NCI-H2107 (cell line): ENCODE measurements around the gene RTN1.
A peak's percentile ranks its signal among the peaks of the same experiment; 100 is the strongest.

Experiments
- DNase-seq: peaks from one replicate; lab custom pipeline; 2025; lab: John Stamatoyannopoulos, UW

Gene RTN1

DNA sequence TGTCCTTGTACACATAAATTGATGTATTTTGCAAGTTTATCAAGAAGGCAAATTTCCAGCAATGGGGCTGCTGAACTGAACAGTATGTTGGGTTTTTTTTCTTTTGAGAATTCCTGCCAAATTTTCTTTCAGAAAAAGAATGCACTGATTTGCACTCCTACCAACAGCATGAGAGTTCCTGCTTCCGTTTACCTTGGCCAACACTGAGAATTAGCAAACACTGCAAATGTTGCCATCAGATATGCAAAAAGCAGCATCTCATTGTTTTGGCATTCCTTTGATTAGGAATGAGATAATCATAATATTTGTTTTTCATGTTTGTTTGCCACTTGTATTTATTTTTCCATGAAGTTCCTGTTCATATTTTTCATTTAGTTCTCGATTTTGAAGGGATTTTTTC is 82.4 kb downstream of the RTN1 start:
- no peak for DNase-seq

DNA sequence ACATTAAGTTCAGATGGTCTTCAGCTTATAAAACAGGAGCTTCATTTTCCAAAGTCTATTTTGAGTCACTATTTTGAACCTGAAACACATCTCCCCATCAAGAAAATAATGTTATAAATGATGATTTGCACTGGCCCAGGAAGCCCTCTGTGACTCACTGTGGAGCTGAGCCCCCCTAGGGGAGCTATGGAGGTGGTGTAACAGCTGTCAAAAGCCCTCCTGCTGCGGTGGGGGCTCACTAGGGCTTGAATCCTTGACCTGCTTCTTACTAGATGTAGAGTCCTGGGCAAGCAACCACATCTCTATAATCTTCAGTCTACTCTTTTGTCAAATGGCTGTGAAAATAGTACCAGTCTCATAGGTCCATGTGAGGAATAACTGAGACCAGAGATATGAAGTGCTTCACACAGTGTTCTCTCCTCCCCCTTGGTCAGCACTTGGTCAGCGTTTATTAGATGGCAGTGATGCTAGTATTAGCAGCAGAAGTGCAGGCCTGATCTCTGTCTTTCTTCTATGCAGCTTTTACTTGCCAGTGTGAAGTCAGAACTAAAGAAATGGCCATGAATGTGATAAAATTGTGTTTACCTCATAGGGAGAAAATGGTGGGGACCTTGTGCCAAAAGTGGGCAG is 83.4 kb downstream of the RTN1 start:
- no peak for DNase-seq

DNA sequence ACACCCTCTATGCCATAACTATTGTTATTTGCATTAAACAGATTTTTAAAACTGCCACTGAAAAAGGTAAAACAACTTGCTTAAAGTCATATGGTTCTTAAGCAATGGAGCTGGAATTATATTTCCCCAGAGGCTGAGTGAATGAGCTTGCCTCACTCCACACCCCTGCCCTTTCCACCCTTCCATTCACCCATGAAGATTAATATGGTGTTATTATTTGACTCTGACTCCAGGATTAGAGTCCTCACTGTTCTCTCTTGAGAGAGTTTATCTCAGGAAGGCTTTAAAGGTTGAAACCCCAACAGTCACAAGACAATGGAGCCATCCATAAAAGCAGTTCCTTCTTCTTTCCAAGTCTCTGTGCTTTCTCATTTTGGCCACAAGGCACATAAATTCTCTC is 84.9 kb downstream of the RTN1 start:
- DNase-seq: no peak

DNA sequence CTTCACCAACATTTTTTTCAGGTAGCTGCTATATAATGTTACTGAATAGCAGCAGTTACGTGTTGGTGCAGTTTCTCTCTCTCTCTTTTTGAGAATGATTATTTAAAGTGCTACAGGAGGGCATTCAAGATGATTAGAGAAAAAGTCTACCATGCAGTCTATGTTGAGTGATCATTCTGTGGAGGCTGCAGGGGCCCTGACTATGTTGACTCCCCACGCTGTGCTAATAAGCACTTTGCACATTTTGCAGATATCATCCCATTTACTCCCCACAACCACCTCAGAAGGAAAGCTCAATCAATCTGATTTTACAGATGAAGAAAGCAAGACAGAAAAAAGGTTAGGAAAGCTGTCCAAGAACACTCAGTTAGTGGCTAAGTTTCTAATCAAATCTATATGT is 87.8 kb downstream of the RTN1 start:
- no peak for DNase-seq

DNA sequence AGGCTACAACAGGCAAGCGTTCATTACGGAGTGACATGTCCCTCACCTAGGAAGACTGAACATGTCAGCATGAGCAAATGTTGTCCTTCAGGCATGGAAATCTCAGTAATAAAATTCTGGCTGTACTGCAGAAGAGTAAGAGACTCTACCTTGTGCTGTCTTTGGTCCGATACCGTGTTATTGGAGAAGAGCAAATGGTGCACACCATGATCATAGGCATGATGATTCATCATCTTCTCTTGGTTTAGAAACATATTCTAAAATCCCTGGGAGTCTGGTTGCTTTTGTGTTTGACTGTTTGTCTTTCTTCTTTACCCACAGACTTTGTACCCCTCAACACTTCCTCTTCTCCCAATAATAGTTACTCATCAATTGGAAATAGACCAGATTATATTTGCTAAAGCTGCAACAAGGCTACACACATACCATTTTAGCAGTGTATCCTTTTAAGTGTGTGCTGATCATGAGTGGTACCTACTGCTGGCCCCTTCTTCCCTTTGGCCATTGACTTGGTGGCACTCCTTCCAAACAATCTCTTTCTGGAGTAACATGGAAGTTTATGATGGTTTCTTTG is 93.5 kb downstream of the RTN1 start:
- DNase-seq: no peak

DNA sequence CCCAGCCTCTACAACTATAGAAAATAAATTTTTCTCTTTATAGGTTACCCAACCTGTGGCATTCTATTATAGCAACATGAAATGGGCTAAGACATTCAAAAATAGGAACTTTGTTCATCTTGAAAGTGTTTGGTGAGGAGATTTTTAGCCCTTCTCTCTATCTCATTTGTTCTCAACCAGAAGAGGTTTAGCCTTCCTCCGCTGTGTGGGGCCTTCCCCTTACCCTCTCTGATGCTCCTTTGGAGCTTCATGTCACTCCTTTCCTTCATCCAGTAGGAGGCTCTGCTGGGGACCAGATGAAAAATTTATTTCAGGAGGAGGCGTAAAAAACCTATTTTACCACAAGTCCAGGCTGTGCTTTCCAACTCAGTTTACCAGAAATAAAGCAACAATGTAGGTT is 94.1 kb downstream of the RTN1 start:
- DNase-seq: no peak

DNA sequence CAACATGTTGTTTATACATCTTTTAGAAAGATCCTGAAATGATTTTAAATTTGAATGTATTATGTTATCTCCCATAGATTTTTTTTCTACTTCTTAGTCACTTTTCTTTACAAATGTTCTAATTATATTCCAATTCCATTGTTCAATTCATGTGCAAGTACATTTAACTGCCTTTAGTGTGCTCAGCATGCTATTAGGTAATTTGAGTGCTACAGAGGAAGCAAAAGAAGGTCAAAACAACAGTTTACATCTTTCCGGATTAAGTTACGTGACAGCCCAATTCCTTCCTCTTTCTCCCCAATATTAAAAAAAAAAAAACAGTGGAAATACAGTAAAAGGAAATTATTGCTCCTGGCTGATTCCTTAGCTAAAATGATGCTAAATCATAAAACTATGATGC is 98.3 kb downstream of the RTN1 start:
- DNase-seq: no peak

DNA sequence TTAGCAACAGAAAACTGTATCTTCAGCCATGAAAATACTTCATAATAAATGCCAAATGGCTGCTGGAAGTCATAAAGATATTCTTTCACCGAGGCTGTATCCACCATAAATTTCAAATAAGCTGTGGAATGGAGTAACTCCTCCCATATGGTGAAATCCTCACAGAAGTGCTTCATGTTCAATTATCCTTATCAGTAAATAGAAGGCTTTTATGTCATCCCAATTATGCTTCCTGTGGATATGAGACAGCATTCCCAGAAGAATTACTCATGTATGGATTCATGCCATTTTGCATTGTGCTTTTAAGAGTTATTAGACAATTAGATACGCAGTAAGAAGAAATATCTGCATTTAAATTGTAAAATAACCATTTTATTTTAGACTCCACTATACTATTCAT is 99.0 kb downstream of the RTN1 start:
- peak; percentile 34 for DNase-seq

DNA sequence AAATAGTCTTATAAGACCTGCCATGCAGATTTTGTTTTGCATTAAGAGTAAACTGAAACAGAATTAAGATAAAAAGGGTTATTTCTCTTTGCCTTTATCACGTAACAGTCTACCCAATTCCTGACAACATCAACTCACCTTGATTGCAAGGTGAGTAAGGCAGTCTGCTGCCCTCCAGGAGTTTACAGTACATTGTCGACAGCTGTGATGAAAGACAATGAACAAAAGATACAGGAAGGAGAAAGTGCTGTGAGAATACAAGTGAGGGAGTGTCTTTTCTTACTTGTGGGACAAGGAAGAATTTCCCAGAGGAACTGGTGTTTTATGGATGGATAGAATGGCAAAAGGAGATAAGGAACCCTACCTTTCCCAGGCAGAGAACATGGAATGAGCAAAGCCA is 101.0 kb downstream of the RTN1 start:
- no peak for DNase-seq

DNA sequence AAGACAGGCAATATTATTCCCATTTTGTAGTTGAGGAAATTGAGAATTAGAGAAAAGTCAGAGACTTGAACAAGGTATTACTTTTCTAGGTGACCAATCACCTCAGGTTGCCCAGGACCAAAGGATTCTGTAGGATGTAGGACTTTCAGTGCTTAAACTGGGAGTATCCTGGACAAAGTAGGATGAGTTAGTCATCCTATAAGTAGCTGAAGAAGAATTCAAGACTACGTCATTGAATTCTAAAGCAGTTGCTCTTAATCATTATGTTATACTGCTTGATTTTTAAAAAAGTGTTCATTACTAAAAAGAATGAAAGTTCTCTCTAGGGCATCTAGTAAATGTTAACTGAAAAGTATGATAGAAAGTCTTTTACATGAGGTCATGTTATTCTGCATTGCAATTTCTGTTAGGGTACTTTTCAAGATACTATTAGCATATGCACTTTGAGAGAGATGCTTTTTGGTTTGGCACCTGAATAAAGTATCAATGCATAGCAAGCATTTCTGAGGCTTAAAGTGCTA is 101.7 kb downstream of the RTN1 start:
- DNase-seq: no peak

DNA sequence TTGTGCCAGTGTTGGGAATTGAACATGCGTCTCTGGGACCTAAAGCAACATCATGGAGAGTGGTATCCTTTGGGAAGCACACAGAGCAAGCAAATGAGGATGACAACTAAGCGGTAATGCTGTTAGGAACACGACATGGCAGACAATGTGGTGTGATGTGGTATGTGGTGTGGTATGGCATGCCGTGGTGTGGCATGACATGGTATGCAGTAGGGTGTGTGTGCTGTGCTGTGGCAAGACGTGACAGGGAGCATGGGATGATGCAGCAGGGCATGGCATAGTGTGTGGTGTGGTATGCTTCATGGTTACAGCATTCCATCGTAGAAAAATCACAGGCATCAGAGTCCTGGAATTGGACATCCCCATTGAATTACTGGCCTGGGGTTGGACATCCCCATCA is 108.7 kb downstream of the RTN1 start:
- no peak for DNase-seq

DNA sequence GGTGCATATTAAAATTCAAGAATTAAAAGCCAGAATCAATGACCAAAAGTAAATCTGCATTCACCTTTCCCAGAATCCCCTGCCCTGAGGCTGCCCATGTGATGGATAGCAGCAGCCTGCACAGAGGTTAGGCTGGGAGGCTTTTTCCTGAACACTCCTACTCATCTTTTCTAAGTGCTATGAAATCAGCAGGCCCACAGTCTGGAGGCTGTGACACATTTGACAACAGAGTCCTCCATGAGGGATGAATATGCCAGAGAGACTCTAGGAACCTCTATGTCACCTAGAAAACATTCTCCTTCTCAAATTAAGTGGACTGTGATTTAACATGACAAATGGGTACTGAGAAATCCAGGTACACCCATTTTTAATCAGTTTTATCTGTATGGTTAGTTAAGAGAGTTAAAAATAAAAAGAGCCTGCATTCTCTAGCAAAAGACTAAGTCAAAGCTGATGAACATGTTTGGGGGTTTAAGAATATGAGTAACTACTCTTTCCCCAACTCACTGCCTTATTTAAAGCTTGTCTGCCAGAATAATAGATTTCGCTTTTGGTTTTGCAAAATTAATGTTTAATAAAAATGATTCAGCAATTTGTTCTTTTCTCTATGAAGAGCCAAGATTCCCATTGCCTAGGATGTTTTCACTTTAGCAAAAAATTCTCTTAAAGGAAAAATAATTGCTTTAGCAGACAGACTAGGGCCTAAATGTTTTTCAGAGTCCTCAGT is 115.0 kb downstream of the RTN1 start:
- no peak for DNase-seq

DNA sequence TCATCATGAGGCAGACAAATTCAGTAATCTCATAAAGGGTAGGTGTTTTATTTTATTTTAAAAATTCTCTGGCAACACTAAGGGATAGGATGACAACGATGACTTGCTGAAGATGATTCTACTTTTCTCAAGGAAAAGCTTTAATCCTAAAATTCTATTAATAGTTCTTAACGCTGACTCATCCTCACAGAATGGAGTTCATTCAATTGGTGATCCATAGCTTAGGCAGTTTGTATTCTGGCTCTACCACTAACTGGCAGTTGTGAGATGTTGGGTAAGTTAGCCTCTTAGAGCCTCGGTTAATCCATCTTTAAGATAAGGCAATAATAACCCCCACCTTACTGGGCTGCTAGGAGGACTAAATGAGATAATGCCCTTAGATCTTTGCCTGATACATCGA is 116.3 kb downstream of the RTN1 start:
- DNase-seq: no peak

DNA sequence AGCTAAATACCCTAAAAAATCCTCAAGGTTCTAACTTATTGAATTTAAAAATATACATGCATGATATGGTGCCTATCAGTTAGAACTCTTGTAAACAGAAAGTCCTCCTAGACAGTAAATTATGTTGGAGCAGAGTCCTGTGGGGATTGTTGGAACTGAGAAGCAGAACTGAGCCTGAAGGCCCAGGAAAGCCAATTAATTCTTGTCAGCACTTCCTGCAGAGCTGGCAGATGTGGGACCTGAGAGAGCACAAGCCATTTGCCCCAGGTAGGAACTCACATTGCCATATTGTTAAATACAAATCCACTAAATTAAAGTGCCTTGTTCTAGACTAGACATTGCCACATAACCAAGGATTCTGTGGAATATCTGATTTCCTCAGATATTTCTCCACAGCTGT is 117.1 kb downstream of the RTN1 start:
- DNase-seq: no peak

DNA sequence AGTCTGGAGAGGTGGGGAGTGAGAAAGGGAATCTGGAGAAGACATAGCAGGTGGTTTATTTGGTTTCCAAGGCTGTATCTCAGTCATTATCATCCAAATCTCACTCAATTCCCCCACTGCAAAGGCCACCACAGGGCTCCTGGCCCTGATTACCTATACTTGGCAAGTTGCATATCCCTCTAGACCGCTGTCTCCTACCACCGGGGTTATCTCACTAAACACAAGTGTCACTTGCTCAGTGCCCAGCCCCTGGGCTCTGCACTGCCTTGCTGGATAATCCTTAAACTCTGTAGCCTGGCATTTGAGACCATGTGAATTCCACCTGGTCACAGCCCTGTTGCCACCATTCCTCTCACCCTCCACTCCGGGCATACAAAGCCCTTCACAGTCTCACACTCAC is 119.0 kb downstream of the RTN1 start:
- no peak for DNase-seq

DNA sequence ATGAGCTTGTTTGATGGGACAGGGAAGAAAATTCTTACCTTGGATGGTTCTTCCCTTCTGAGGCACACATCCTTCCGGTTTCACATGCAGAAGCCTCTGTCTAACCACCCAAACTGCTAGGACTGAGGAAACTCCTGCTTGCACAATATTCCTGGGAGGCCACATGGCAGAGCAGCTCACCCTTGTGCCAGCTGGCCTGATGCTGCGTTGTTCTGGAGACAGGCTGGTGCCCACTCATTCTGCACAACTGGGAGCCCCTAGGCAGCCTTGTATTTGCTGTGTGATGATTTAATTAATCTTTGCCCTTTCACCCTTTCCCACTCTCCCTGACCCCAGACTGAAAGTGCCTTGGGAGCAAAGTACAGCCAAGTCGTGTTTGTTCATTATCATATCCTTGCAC is 130.8 kb downstream of the RTN1 start:
- no peak for DNase-seq

DNA sequence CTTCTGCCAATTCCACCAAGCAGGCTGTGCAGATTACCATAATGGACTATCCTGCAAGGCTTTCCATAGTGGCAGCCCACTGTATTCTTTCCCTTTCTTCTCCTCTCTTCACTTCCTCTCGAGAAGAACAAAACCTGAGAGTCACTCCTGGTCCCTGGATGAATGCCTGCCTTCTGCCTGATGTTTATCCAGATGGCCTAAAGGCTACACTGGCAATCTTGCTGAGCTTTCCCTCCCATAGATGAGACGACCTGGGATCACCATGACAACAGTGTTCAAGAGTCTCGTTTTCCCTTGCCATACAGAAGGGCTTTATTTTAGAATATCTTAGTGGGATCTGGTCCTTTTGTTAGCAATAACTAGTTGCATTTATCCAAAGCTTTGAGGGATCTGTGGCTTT is 142.3 kb downstream of the RTN1 start:
- DNase-seq: no peak

DNA sequence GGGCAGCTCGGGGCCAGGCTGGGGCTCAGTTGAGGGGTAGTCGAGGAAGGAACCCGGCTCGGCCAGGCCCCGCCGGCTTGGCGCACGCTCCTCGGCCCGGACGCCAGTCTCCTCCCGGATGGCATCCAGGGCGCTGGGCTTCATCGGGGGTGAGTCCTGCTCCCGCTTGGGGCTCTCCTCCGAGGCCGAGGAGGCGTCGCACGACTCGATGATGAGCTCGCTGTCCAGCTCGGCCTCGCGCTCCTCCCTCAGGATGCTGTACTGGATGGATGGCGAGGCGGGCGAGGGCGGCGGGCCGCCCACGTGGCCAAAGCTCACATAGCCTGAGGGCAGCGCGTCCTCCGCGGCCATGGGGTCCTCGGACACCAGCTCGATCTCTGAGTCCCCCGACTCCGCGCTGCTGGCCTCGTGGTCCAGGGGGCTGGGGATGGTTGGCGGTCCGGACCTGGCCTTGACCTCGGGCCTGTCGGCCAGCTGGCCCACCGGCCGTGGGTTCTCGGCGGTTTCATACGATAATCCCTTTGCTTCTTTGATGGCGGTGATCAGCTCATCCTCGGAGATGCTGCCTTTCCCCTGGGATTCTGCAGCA is 143.4 kb downstream of the RTN1 start:
- no peak for DNase-seq

DNA sequence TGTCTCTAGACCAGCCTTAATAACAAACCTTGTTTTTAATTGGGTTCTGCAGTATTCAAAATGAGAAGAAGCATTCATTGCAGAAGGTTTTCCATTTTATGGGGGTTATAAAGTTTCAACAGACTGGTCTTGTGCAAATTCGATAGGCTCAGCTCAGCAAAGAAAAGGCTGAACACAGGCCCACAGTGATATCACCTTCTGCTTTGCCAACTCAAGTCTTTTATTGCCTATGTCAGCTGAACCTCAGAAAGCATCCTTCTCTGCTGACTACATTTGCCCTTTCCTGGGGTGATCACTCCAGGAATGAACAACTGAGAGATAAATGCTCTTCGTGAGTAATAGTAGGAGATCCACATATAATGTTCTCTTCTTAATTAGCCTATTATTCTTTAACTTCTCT is 159.5 kb downstream of the RTN1 start:
- no peak for DNase-seq

DNA sequence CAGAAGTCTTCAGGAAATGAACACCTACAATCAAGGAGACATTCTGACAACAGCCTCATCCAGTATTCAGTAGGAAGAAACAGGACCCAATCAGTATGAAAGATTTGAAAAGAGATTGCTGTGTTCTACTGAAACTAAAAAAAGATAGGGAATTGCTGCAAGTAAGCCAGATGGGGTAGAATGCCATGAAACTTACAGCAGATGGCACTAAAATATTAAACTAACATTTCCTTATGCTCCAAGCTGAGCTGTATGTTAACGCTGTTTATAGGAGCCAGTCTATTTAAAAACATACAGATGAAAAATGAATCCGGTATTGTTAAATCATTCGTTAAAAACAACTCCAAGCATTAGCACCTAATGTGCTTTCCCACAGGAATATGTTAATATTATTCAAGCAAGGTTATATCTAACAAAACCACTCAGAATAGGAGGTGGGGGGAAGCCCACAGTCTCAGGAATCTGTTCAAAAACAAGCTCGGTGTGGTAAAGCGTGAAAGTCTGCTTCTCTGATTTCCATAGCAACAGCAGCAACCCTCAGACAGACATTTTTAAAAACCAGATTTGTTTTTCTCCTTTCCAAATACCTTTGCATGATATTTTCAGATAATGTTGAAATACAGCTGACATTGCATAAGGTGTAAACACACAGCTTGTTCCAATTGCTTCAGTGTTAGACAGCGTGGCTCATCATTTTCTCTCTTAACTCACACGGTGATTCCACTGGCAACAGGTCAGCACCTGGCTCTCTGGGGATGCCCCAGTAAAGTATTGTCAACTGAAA is 162.6 kb downstream of the RTN1 start:
- no peak for DNase-seq

DNA sequence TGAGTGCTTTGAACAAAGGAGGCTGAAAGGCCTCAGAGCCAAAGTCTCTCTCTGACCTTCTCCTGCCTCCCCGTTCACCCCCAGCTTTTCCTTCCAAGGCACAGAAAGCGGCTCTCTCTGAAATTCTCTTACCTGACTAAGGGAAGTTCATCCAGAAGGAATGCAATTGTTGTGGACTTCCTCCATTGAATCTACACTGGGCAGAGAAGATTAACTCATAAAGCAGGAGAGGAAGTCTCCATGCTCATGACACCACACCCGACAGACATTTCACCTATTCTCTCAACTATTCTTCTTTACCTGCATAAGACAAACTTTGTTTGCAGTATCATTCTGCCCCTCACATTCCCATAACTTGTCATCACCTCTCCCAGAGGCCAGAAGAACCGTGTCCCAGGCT is 164.7 kb downstream of the RTN1 start:
- no peak for DNase-seq

DNA sequence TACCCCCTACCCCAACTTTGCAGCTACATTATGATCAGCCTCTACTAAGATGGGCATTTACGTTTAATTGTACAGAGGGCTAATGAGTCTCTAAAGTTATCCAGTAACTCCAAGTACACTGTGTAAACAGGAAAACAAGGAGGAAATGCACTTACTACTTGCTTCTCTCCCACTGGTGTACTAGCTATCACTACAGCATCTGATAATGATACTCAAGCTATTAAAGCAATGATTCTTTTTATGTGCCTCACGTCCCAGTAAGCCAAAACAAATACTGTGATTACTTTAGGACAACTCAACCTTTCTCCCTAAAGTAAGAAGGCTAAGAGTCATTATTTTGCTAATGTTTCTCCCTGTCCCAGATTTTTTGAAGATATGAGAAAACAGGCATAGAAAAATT is 165.3 kb downstream of the RTN1 start:
- DNase-seq: no peak
